ENCODE measurements around the gene RNASE3.
"Not testable (repeated sequence)": the region's sequence is repeated elsewhere in the genome, so short reads cannot be mapped to it uniquely, and the experiment has no call there.

RNASE3 gene

DNA sequence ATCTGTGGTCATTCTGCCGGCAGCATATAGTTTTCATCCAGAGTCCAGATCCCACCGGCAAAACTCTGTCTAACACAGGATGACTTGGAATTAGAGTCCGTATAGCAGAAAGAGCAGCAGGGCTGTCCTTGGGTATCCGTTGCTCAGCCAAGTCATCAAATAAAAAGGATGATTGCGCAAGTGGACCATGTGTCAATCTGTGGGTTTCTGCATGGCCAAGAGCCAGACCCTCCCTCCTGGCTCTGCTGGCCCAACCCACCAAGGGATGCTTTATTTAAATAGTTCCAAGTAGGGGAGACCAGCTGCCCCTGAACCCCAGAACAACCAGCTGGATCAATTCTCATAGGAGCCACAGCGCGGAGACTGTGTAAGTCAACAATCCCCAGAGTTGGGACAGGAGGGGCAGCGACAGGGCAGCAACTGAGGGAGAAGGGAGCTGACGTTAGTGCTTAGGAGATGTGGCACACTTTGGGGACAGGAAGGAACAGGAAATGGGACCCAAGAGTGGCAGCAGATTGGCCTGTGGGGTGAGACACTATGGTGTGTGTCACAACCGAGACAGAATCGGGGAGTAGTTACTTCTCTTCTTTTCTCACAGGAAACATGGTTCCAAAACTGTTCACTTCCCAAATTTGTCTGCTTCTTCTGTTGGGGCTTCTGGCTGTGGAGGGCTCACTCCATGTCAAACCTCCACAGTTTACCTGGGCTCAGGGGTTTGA is 28.0 kb downstream of the RNASE3 start:
- not testable (repeated sequence) for DNase-seq

DNA sequence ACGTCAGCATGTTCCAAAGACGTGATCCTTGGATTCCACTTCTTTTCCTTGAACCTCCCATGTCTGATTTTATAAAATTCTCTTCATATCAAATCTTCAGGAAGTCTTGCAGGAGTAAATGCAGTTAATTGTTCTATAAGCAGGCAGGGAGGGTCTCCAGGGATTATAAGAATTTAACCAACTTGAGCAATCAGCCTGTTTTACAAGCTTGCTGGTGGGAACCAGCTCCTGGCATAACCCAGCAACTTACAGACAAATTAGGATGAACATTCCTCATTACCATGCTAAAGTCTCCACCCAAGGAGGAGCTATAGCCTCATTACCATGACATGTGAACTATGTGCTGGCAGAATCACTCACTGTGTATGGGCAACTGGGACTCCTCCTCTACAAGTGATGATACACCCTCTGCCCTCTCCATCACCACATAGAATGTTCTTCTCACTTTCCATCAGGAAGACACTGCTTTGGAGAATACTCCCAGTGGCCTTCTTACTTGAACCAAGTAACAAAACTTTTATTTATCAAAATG is 32.6 kb downstream of the RNASE3 start:
- not testable (repeated sequence) for DNase-seq

DNA sequence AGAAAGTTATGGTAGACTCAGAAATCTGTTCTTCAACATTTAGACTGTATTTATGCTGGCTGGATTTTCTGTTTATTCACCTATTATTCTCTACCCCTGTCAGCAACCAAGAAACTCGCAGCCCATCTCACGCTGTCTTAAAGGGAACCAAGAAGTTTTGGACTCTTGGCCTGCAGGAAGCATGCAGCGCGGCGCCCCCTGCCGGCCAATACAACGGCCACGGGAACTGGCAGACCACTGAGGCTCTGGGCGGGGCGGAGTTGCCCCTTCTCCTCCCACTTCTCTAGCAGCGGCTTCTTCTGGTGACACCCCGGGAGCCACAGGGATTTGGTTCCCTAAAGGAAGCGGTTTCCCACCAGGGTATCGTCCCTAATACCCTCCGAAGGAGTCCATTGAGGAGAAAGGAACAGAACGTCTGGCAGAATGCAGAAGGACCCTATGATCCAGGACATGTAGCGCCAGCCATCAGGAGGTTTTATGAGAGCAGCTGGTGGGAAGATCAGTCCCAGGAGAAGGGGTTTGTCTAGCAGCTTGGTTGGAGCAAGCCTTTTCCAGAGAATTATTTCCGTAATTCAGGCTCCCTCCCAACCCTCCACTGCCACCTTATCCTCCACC is 43.1 kb downstream of the RNASE3 start:
- DNase-seq, result no peak

DNA sequence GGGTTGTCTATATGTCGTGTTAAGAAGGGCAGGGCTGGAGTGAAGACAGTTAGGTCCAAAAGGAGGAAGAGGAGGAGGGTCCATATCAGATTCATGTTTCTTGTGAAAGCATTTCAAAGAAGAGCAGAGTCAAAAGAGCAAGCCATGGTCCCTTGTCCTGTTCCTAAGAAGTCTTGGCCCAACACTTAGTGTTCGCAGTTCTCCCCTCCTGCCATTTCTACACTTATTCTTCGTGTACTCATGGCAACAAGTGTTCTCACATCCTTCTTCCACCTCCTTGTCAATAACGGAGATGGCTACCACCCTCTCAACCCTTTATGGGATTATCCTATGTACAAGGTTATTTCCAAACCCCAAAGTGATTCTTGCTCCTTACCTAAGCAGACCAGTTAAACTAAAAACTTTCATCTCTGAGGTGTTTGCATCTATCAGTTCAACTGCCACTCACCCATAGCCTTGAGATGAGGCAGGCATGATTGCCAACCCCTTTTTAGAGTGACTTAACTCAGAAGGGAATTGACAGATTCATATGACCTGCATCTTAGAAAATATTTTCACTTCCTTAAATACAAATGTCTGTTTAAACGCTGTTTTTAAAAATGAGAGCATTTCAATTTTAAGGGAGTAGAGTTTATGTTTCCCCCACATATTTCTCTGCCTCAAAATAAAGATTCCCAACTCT is 44.3 kb downstream of the RNASE3 start:
- no peak for DNase-seq

Data from NCI-H2227 treated with DMSO at 0.1 percent for 48 hours (cell line).